Frontal cortex (tissue), 4 donors: ENCODE results near the gene FAM83G. TPM values are rescaled to one million over a fixed set of nuclear protein-coding genes. Genes with fewer than 3 reads are reported as not detected.

Source experiments
- DNase-seq, 2 donors: peaks; one replicate each; pipeline ENCODE4 v3.0.0; 2012; ENCODE audit warnings: low spot score in 2 of 2
- FAIRE-seq: peaks from 2 replicates; lab custom pipeline; 2012; peaks lifted over from hg19 to GRCh38; lab: Jason Lieb, UNC
- total RNA-seq: library from RNA; depleted of rRNA; stranded (reverse); fragments of >200 nt; gene quantifications from one replicate; pipeline ENCODE4 v1.2.3, GENCODE V29; 2014
- donor health status: control.
- donor health status: control.
- donor health status: control.

The FAM83G gene
- total RNA-seq, 1 donor from 2014 or later = 0.41 TPM

GRCh38 chr17:19012171-19013080 lies 7.9 kb upstream of the FAM83G start:
- FAIRE-seq (no peak), DNase-seq (no peak)

GRCh38 chr17:19011581-19011980 lies 7.0 kb upstream of the FAM83G start:
- no peak for DNase-seq
- FAIRE-seq = no peak

- DNase-seq (no peak), FAIRE-seq (no peak)
Measured at GRCh38 chr17:19010729-19011505, 6.4 kb upstream of the FAM83G start.

GRCh38 chr17:19009970-19010369 lies 5.4 kb upstream of the FAM83G start:
- no peak for DNase-seq
- FAIRE-seq = no peak

GRCh38 chr17:19006698-19007097 lies 2.1 kb upstream of the FAM83G start:
- FAIRE-seq (no peak), DNase-seq (no peak)

- no peak for DNase-seq
- FAIRE-seq = no peak
Measured at GRCh38 chr17:19005789-19006430, 1.3 kb upstream of the FAM83G start.

GRCh38 chr17:19005137-19005773 lies 691 bp upstream of the FAM83G start:
- DNase-seq (no peak), FAIRE-seq (no peak)

- DNase-seq (peak in 1 of 2 donors; percentile 61), FAIRE-seq (no peak)
Measured at GRCh38 chr17:19003543-19004420, 782 bp downstream of the FAM83G start.

GRCh38 chr17:19002805-19003542 lies 1.6 kb downstream of the FAM83G start:
- no peak for FAIRE-seq
- no peak for DNase-seq

- FAIRE-seq (no peak), DNase-seq (no peak)
Measured at GRCh38 chr17:19001907-19002590, 2.5 kb downstream of the FAM83G start.

- DNase-seq (no peak), FAIRE-seq (no peak)
Measured at GRCh38 chr17:19000531-19001325, 3.8 kb downstream of the FAM83G start.

- no peak for DNase-seq
- FAIRE-seq = no peak
Measured at GRCh38 chr17:18999911-19000310, 4.7 kb downstream of the FAM83G start.

GRCh38 chr17:18999394-18999793 lies 5.2 kb downstream of the FAM83G start:
- no peak for DNase-seq
- no peak for FAIRE-seq

GRCh38 chr17:18997650-18998196 lies 6.8 kb downstream of the FAM83G start:
- DNase-seq (no peak), FAIRE-seq (no peak)

GRCh38 chr17:18996458-18996857 lies 8.1 kb downstream of the FAM83G start:
- FAIRE-seq (no peak), DNase-seq (no peak)

- FAIRE-seq (no peak), DNase-seq (no peak)
Measured at GRCh38 chr17:18995220-18995619, 9.3 kb downstream of the FAM83G start.

- FAIRE-seq = no peak
- DNase-seq = no peak
Measured at GRCh38 chr17:18994631-18995030, 9.9 kb downstream of the FAM83G start.
